Prostate gland (tissue), 2 donors: ENCODE data around the gene KRTAP6-2.

Source experiments
- POLR2AphosphoS5 ChIP-seq: sonication (generic); formaldehyde crosslinking; IDR thresholded peaks from one replicate; pipeline ENCODE4 v1.6.1; 2017; ENCODE audit warnings: antibody characterized with exemption
- TF ChIP-seq, protein P1 (sequence below), 4 experiments: fragments of 200-600 bp in 2 of 4; fragments of 450-650 bp in 2 of 4; sonication (generic) in 2 of 4; IDR thresholded peaks; 1 replicate in 3 of 4; 2 replicates in 1 of 4; pipeline ENCODE4 v1.5.1; 2016 to 2019; ENCODE audit warnings: antibody characterized with exemption in 4 of 4, mild to moderate bottlenecking in 2 of 4, moderate library complexity in 2 of 4

DNA sequence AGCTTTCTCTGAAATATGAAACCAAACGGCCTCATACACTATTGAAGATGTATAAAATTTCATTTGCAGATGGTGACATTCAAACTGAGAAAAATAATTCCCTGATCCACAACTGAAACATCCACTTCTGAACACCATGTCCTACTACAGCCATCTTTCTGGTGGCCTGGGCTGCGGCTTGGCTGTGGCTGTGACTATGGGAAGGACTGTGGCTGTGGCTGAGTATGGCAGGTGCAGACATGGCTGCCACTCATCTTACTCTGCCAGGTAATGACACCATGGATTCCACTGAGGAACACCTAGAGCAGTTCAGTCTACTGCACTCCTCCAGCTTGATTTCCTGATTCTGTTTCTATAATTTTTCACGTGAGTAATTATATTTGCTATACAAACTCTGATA lies 21.8 kb upstream of the KRTAP6-2 start, which contains the start of gene KRTAP20-4:
- TF ChIP-seq, protein P1, sequence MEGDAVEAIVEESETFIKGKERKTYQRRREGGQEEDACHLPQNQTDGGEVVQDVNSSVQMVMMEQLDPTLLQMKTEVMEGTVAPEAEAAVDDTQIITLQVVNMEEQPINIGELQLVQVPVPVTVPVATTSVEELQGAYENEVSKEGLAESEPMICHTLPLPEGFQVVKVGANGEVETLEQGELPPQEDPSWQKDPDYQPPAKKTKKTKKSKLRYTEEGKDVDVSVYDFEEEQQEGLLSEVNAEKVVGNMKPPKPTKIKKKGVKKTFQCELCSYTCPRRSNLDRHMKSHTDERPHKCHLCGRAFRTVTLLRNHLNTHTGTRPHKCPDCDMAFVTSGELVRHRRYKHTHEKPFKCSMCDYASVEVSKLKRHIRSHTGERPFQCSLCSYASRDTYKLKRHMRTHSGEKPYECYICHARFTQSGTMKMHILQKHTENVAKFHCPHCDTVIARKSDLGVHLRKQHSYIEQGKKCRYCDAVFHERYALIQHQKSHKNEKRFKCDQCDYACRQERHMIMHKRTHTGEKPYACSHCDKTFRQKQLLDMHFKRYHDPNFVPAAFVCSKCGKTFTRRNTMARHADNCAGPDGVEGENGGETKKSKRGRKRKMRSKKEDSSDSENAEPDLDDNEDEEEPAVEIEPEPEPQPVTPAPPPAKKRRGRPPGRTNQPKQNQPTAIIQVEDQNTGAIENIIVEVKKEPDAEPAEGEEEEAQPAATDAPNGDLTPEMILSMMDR (IDR thresholded peaks at IDR 0.05) = no peak
- TF ChIP-seq POLR2AphosphoS5 = no peak
